ENCODE data around the gene ZNF879.

GRCh38 chr5:179055436-179055835, 31.8 kb downstream of the ZNF879 start:
- no peak for TF ChIP-seq NFIC (IDR thresholded peaks at IDR 0.05)
- no peak for TF ChIP-seq SP2 (IDR thresholded peaks at IDR 0.05; ENCODE audit: extremely low read depth, low read depth, low read length, poor library complexity, severe bottlenecking)
- no peak for TF ChIP-seq TFAM (CRISPR knock-in tag; conservative IDR thresholded peaks at IDR 0.05)
- no peak for TF ChIP-seq CTCF (IDR thresholded peaks at IDR 0.05 in 2 of 3, conservative IDR thresholded peaks at IDR 0.05 in 1 of 3; ENCODE audit: insufficient read depth in 2 of 3, low read depth in 1 of 3, low read length in 3 of 3)

Measured in K562 (cell line).